Hepatocyte (in vitro differentiated cells): ENCODE measurements around the gene DNLZ. TPM values are rescaled to one million over a fixed set of nuclear protein-coding genes. Genes with fewer than 3 reads are reported as not detected.

ENCODE experiments used
- DNase-seq: peaks from one replicate; pipeline ENCODE4 v3.0.0-alpha.2; 2016; ENCODE audit warnings: low spot score
- H2AFZ ChIP-seq: fragments of 200-600 bp; sonication (generic); 2 replicates; pipeline ENCODE4 v1.6.0; 2016; ENCODE audit warnings: antibody characterized with exemption, mild to moderate bottlenecking
- H3K27ac ChIP-seq: fragments of 200-600 bp; sonication (generic); 2 replicates; pipeline ENCODE4 v1.5.1; 2016; ENCODE audit warnings: mild to moderate bottlenecking
- H3K27me3 ChIP-seq: fragments of 200-600 bp; sonication (generic); 2 replicates; pipeline ENCODE4 v1.6.1; 2016
- H3K36me3 ChIP-seq: fragments of 200-600 bp; sonication (generic); replicated peaks from 2 replicates; pipeline ENCODE4 v1.5.1; 2016; ENCODE audit warnings: low read depth; ENCODE audit not compliant: insufficient read depth
- H3K4me1 ChIP-seq: fragments of 200-600 bp; sonication (generic); 2 replicates; pipeline ENCODE4 v1.5.1; 2016; ENCODE audit warnings: mild to moderate bottlenecking, moderate library complexity; ENCODE audit not compliant: insufficient read depth
- H3K4me2 ChIP-seq: fragments of 200-600 bp; sonication (generic); 2 replicates; pipeline ENCODE4 v1.6.0; 2016
- H3K4me3 ChIP-seq: fragments of 200-600 bp; sonication (generic); 2 replicates; pipeline ENCODE4 v1.5.1; 2016; ENCODE audit warnings: mild to moderate bottlenecking
- H3K79me2 ChIP-seq: fragments of 200-600 bp; sonication (generic); 2 replicates; pipeline ENCODE4 v1.6.0; 2017; ENCODE audit warnings: mild to moderate bottlenecking
- H3K9me2 ChIP-seq: fragments of 200-600 bp; sonication (generic); replicated peaks from 2 replicates; pipeline ENCODE4 v1.6.0; 2017; ENCODE audit warnings: mild to moderate bottlenecking; ENCODE audit not compliant: insufficient read depth
- H3K9me3 ChIP-seq: fragments of 200-600 bp; sonication (generic); 2 replicates; pipeline ENCODE4 v1.5.1; 2016; ENCODE audit warnings: low read depth, mild to moderate bottlenecking
- H4K20me1 ChIP-seq: fragments of 200-600 bp; sonication (generic); 2 replicates; pipeline ENCODE4 v1.6.0; 2016; ENCODE audit warnings: mild to moderate bottlenecking; ENCODE audit not compliant: insufficient read depth, poor library complexity, severe bottlenecking
- EZH2 ChIP-seq: fragments of 200-600 bp; sonication (generic); IDR thresholded peaks from 2 replicates; pipeline ENCODE4 v1.6.1; 2016; ENCODE audit warnings: antibody characterized with exemption, mild to moderate bottlenecking, borderline replicate concordance
- EZH2phosphoT487 ChIP-seq: fragments of 200-600 bp; sonication (generic); IDR thresholded peaks from one replicate; pipeline ENCODE4 v1.6.1; 2018; ENCODE audit warnings: antibody characterized with exemption, mild to moderate bottlenecking, low read depth, moderate library complexity; ENCODE audit not compliant: unreplicated experiment, severe bottlenecking
- WGBS: methylation state at CpG from one replicate; pipeline ENCODE4 v1.1.6; 2016; ENCODE audit warnings: low lambda C conversion rate; ENCODE audit errors: missing lambda C conversion rate; 5-methylcytosine and 5-hydroxymethylcytosine counted together
- polyA plus RNA-seq: library from polyadenylated mRNA; unstranded; fragments of >200 nt; fragmentation: Nextera tagmentation; extraction: Ambion mirVana; gene quantifications from 2 replicates; pipeline ENCODE4 v1.2.1, GENCODE V29; 2016
- total RNA-seq: library from RNA; depleted of rRNA; stranded (reverse); fragments of >200 nt; gene quantifications from 2 replicates; pipeline ENCODE4 v1.2.3, GENCODE V29; 2014
- TF ChIP-seq, protein P1 (sequence below): fragments of 200-600 bp; sonication (generic); IDR thresholded peaks from 2 replicates; pipeline ENCODE4 v1.5.1; 2016; ENCODE audit warnings: antibody characterized with exemption, mild to moderate bottlenecking; ENCODE audit not compliant: poor library complexity

DNLZ gene
- total and polyA plus RNA-seq, 2 experiments from 2014 or later: 21.5 to 24.3 TPM

- Histone ChIP-seq H3K9me2 (no peaks in the 10 kb centered on the region), H2AFZ (no peak overlapping the region), H3K4me2 (peak overlapping the region; percentile 56), H3K36me3 (no peaks in the 10 kb centered on the region), H3K4me3 (no peak overlapping the region), H4K20me1 (no peaks in the 10 kb centered on the region), H3K27ac (no peak overlapping the region), H3K79me2 (no peaks in the 10 kb centered on the region), H3K27me3 (no peaks in the 10 kb centered on the region), H3K4me1 (peaks cover 6% of the 10 kb centered on the region), H3K9me3 (no peaks in the 10 kb centered on the region)
- TF ChIP-seq EZH2phosphoT487 (no peak), EZH2 (no peak)
- TF ChIP-seq, protein P1, sequence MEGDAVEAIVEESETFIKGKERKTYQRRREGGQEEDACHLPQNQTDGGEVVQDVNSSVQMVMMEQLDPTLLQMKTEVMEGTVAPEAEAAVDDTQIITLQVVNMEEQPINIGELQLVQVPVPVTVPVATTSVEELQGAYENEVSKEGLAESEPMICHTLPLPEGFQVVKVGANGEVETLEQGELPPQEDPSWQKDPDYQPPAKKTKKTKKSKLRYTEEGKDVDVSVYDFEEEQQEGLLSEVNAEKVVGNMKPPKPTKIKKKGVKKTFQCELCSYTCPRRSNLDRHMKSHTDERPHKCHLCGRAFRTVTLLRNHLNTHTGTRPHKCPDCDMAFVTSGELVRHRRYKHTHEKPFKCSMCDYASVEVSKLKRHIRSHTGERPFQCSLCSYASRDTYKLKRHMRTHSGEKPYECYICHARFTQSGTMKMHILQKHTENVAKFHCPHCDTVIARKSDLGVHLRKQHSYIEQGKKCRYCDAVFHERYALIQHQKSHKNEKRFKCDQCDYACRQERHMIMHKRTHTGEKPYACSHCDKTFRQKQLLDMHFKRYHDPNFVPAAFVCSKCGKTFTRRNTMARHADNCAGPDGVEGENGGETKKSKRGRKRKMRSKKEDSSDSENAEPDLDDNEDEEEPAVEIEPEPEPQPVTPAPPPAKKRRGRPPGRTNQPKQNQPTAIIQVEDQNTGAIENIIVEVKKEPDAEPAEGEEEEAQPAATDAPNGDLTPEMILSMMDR: no peak
- DNase-seq: no peak
- 89% methylated on average over 54 of the region's 54 CpGs for WGBS
Measured at GRCh38 chr9:136363949-136364748, 605 bp upstream of the DNLZ start.

DNA sequence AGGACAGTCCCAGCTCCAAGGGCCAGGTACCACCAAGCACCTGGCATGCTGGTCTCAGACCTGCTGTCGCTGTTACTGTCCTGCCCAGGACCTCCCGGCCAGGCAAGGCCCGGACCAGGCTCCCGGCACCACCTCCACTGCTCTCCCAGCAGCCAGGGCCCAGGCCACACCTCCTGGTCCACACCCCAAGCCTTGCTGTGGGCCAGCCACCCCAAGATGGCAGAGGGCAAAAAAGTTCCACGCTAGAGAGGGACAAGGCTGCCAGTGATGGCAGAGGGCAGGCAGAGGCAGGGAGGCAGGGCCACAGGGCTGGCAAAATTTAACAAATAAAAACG is 1.1 kb downstream of the DNLZ start:
- Histone ChIP-seq H3K4me2 (peak overlapping the region; percentile 58), H3K36me3 (no peaks in the 10 kb centered on the region), H3K27me3 (no peaks in the 10 kb centered on the region), H3K27ac (peak overlapping the region; percentile 25), H3K9me2 (no peaks in the 10 kb centered on the region), H4K20me1 (no peaks in the 10 kb centered on the region), H2AFZ (no peak overlapping the region), H3K4me3 (no peak overlapping the region), H3K4me1 (peaks cover 6% of the 10 kb centered on the region), H3K79me2 (no peaks in the 10 kb centered on the region), H3K9me3 (no peaks in the 10 kb centered on the region)
- no peak for TF ChIP-seq EZH2
- TF ChIP-seq EZH2phosphoT487: no peak
- DNase-seq: no peak
- WGBS: 92% methylated on average over 6 of the region's 6 CpGs

- Histone ChIP-seq H2AFZ (no peak overlapping the region), H3K9me2 (no peaks in the 10 kb centered on the region), H4K20me1 (no peaks in the 10 kb centered on the region), H3K4me3 (no peak overlapping the region), H3K79me2 (no peaks in the 10 kb centered on the region), H3K27me3 (no peaks in the 10 kb centered on the region), H3K4me2 (no peak overlapping the region), H3K4me1 (peaks cover 6% of the 10 kb centered on the region), H3K27ac (peak overlapping the region; percentile 55), H3K36me3 (no peaks in the 10 kb centered on the region), H3K9me3 (no peaks in the 10 kb centered on the region)
- 85% methylated on average over 25 of the region's 26 CpGs for WGBS
- no peak for DNase-seq
- TF ChIP-seq EZH2phosphoT487: no peak
- TF ChIP-seq, protein P1: no peak
- TF ChIP-seq EZH2: no peak
Measured at GRCh38 chr9:136361754-136362449, 1.6 kb downstream of the DNLZ start.
